KG1 (cell line): ENCODE measurements around the gene LDLRAD4.

Experiments used
- DNase-seq: peaks from one replicate; lab custom pipeline; 2025; lab: John Stamatoyannopoulos, UW

The LDLRAD4 gene

DNA sequence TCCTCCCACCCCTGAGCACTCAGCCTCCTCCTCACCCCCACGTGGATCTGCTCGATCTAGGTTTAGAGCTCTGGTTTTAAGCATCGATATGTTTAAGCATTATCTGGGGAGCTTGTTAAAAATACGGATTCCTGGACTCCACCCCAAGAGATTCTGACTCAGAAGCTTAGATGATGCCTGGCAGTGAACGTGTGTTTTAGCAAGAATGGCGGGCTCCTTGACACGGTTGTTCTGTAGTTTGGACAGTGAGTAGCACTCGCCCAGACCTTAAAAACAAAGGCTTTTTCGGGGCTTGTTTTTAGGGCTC, 47.3 kb downstream of the LDLRAD4 start:
- no peak for DNase-seq

DNA sequence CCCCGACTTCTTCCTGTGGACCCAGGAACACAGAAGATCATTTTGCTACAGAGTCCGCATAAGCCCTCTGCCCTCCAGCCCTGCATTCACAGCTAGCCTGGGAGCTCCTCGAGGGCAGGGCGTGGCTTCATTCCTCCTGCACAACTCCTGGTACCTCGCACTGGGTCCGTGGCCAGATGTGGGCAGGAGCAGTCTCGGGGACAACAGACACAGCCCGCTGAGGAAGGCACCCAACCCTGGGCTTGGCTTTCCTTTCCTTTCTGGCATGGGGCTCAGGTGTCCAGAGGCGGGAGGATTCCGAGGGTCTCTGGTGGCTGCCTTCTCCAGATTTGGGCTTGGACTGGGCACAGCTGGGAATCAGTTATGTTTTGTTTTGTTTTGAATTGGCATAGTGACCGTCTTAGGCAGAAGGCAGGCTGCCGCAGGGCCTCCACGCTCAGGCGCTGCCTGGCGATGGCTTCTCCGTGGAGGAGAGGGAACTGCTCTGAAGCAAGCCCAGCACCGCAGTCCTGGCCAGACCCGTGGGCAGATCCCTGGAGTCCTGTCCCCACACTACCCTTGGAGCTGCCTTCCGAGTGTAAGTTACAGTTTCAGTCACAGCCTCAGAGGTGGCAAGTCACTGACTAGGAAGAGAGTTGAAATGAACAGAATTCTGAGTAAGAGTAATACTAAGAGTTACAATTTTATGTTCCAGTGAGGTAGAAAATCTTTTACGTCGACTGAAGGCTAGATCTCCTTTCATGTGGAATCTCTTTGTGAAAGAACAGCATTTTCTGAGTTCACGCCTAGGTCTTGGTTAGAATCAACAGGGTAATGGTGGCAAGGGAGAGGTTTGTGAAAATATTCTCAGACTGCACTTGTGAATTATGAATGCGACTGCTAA, 47.9 kb downstream of the LDLRAD4 start:
- no peak for DNase-seq

DNA sequence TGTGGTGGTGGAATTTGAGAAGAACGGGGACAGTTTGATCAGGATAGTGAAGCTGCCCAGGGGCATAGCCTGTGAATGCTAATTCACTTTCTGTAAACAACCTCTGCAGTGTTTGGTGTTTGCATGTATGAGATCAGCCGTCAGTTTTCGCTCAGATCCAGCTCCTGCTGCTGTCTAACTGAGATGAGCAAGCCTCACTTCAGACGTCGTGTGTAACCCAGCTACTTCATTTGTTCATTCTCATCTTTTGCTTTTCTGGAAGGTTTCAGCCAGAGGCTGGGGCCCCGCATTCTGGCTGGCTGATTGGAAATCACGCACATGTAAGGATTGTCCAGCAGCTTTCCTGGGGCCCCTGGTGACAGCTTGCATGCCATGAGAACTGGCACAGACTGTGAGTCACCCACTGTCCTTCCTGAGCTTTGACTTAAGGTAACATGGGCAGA, 48.9 kb downstream of the LDLRAD4 start:
- no peak for DNase-seq

DNA sequence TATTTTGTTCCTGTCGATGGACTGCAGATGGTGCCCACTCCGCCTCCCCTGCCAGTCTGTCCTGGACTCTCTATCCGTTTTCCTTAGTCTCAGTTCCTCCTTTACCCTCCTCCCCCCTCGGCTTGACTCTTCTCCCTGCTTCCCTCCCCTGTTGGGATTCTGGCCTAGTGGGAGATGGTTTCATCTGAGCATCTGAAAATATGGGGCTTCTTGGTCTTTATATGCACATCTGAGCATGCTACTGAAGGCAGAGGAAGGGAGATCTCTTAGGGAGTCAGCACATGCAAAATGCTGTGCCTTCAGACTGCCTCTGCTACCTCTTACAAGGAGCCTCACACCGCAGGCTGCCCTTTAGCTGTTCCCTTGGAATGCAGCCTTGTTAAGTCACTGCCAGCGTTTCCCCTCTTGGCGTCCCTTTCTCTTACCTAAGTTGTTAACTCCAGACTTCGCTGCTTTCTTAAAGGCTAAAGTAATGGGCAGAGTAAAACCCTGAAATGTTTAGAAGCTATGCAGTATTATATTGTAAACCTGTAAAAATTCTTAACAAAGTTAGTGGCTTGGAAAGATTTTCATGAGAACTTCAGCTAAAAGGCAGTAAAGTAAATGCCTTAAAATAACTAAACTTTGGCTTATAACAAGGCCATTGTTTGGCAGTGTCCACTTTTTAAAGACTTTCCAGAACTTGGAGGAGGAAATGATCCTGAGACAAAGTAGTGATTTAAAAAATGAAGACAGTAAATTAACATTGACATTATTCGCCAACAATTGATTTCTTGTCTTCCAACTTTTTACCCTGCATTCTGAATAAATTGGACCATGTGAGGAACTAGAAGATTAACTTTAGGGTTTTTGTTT, 49.8 kb downstream of the LDLRAD4 start:
- DNase-seq = no peak

DNA sequence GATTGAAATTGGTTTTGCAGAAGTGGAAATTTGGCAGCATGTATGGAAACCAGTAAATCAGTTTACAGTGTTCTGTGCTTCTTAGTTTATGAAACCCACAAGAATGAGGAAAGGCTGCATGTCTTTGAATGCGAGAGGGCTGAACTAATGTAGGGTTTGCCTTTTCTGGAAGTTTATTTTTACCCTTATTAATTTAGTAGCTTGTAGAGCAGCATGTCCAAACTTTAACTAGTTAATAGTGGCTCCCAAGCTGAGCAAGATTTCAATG, 50.4 kb downstream of the LDLRAD4 start:
- no peak for DNase-seq

DNA sequence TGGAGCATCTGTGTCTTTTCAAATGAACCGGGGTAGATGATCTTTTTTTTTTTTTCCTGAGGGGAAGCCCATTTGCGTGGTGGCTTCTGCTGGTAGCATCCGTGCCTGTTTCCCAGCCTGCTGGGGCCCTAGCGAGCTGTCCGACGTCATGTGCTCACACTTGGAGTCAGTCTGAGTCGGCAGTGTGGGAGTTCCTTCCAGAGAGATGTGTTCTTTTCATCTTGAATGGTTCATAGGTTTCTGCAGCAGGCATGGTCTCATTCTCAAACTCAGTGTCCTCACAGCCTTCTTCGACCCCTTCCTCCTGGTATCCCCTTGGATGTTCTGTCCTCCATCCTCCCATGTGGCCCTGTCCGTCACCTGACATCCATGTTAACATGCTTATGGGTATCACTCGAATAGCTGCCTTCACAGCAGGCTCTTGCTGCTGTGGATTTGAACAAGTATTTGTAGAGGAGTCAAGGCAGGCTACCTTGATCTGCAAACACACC, 51.0 kb downstream of the LDLRAD4 start:
- DNase-seq = no peak

DNA sequence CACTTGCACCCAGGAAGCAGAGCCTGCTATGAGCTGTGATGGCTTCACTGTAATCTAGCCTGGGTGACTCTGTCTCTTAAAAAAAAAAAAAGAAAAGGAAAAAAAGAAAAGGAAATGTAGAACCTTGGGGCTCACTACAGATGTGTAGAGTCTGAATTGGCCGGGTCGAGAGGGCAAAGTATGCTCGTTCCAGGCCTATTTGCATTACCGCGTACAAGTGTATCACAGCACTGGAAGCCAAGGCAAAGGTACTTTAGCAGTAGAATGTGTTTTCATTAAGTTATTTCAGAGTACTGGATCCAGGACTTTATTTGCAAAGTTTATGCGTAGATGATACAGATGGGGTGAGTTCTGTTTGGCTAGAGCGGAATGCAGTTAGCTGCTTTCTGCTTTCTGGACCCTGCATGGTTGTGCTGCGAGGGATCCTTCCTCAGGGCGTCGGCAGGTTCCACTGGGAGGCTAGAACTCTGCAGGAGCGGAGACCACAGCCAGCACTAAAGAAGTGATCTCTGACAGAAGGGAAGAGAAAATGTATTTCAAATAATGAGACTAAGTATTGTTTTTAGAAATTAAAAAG, 51.8 kb downstream of the LDLRAD4 start:
- DNase-seq = no peak

DNA sequence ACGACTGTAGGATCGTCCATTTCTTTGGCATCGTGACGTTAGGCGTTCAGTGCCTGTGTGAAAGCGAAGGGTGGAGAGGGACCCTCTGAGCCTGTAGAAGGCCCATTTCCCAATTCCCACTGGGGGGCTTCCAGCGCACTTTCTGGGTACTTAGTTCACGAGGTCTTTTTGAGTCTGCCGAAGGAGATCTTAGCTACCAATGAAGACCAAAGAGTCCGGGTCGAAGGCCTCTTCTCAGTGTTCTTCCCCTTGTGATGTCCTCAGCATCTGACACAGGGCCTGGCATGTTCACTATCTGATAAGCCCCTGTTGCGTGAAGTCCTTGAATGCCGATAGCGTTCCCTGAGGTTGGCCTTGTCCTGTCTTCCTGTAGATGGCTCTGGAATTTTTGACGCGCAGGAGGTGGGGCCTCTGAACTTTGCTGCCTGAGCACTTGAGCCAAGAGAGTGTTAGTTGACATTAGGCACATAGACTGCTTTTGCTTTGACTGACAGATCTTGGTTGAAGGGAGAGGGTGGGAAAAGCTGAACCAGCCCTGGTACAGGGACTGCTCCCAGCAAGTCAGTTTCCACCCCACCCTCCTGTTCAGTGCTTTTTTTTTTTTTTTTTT, 52.8 kb downstream of the LDLRAD4 start:
- DNase-seq = no peak

DNA sequence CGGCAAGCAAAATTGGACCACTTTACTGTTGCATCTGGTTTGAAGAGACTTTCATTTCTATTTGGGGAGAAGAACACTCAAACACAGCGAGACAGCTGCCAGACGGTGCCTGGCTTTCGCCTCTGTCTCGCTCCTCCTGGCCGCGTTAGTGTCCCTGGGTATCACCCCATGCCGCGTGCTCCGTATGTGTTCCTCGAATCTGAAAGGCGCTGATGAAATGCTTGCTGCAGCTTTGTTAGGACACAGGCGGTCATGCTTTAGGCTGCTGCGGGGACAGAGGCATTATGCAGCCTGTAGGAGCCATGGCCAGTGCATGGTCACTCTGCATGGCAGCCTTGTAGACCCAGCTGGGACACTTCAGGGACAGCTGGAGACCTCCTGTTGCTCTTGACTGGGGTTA, 53.9 kb downstream of the LDLRAD4 start:
- DNase-seq = no peak

DNA sequence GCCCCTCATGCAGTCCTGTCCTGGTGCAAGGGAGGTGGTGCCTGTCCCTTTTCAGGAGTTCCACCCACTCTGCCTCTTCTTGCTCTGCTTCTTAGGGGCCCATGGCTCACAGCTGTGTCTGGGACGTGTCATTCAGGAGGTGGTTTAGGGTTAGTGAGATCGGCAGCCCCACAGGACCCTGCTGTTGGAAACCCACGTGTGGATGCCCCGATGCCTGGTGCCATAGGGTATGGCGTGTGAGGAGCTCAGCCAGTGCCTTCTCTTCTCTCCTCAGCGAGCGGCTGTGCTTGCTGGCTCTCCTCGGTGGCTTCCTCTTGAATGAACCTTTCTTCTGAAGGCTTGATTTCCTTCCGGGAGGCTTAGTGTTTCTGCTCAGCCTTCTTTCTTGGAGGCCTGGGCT, 55.2 kb downstream of the LDLRAD4 start:
- DNase-seq = no peak

DNA sequence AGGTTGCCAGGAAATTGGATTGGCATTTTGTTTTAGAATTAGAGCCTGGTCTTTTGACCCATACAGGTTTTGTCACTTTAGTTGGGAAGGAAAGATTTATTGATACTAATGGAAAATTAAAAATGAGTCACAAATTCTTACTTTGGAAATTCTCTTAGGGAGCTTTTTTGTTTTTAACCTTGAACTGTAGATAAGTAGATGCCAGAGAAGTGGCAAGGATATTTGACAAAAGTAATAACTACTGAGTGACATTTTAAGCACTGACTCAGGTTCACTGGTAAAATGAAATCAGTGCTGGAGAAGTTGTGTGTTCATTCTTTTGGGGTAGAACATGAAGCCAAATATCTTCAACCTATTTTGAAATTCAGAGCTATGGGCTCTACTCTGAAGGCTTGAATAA, 56.5 kb downstream of the LDLRAD4 start:
- no peak for DNase-seq

DNA sequence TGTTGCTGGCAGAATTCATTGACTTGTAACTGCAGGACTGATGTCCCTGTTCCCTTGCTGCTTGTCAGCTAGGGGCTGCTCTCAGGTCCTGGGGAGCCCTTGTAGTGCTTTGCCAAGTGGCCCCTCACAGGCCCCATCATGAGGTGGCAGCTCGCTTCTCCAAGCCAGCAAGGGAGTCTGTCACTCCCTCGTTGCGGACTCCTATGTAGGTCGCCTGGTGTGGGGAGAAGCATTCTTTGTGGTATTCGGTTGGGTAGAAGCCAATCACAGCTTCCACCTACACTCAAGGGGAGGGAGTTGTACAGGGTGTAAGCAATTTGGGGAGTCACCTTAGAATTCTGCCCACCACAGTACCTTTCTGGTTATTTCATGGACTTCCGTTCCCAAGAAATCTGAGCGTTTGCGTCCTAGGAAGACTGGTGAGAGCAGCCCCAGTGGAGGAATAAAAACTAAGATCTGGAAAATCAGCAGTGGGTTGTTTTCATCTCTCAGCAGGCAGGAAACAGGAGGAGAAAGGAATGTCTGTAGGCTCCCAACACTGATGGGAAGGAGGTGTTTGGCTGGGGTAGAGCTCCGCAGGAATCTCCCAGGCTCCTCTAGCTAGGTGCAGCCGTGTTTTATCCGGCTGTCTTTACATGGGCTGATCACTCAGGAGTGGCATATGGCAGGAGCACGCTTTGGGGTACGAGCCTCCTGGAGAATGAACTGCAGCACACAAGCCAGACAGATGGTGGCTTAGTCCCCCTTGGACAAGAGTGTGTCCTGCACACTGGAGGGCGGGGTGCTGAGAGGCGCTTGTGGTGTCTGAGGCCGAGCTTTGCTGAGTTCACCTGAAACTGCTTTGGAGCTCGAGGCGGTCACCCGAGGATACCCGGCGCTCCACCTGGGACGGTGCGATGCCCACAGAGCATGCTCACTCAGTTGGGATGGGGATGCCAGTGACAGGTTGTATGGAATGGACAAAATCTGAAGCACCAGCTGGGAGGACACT, 58.3 kb downstream of the LDLRAD4 start:
- DNase-seq = no peak

DNA sequence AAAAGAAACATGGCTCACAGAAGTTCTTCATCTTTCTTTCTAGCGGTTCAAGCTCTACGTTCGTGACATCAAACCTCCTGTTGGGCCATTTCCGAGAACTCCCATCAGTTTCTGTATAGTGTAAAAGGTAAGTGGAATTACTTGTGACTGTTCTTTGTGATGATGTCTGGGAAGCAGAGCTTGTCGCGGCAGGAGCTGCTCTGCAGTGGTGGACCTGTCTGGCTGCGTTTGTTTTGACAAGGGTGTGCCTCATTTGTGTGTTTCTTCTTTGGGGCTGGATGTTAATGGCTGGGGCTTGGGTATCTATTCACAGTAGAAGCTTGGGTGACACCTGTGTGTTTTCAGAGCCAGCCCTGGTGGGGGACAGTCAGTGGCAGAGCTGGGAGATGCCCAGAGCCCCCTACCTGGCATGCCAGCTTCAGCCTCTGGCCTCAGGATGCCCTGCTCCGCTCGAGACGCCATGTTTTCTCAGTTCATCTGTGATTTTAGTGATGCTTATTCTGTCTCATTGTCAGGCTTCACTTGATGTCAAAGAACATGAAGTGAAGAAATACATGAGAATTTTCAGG, 59.6 kb downstream of the LDLRAD4 start:
- DNase-seq = no peak

DNA sequence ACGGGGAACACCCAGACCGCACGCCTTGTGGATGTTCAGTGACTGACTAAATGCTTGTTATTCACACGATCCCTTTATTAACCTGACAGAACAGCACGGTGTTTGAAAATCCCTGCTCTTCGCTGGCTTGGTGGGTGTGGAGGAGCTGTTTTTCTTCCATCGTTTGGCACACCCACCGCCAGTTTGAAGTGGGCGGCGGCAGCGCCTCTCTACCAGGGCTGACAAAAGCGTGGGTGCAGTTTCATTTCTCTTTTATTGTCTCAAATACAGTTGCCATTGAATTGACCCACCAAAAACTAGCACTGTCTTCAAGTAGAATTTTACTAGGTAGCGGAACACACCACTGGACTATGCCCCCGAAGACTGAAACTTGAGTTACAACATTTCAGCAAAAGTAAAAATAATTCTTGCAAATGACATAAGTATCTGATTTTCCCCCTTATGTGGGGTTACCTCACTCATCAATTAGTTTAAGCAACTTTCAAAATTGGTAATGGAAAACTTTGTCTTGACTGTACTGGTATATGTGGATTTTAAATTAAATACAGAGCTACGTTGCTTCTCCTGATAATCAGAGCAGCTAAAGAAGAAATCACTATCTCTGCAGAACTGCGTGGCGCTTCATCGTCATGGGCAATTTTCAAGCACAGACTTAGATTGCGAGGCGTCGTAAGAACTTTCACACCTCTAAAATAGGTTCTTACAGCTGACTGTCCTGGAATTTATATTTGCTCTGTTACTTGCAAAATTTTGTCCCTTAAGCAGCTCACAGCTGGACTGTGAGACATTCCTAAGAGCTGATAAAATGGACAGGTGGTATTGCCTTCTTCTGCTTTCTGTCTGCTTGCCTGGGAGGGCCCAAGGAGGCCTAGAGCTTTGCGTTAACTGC, 60.9 kb downstream of the LDLRAD4 start:
- no peak for DNase-seq

DNA sequence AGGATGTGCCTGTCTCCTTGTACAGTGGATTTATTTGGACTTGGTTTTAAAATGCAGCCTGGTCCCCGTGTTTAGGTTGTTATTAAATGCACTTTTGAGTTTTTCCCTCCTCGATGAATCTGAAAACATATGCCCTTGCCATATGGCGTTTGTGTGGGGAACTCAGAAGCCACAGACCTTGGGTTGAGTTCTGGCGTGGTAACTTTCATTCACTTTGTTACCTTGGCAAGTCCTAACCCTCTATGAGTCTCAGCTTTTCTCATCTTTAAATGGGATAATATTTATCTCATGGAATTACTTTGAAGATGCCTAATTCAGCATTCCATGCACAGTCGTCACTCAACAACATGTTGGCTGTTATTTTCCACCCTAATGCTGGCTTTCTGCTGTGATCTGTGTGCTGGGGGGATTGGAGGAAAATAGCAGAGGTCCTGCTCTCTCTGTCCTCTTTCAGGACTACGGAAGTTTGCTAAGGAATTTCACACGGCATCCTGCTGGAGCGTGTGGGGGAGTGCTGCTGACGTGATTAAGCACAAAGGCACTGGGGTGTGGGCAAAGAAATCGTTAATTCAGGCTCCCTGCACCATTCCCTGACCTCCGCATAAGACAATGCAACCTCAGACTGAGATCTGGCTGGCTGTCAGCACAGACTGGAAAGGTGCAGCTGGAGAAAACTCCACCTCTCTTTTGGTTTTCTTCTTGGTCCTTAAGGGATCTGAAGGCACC, 61.7 kb downstream of the LDLRAD4 start:
- DNase-seq = no peak

DNA sequence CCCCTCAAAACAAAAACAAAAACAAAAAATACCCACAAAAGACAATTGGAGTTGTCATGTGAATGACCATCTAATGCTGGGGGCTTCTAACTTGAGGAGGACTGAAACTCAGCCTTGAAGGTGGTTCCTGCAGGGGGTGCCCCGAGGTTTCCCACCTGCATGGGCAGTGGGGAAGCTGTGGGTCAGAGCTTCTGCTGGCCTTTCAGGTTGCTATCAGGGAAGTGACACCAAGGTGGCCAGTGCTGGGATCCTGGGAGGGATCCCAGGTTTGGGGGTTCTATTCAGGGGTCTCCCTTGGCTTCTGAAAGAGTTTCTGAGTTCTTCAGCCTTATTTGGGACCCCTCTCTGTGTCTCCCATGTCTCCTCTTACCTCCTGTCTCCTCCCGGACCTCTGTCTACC, 62.8 kb downstream of the LDLRAD4 start:
- DNase-seq = no peak

DNA sequence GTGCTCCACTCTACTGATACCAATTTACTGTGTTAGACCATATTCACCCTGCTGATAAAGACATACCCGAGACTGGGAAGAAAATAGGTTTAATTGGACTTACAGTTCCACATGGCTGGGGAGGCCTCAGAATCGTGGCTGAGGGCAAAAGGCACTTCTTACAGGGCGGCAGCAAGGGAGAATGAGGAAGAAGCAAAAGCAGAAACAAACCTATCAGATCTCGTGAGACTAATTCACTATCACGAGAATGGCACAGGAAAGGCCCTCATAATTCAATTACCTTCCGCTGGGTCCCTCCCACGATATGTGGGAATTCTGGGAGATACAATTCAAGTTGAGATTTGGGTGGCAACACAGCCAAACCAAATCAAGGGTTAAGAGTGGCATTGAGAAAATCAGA, 65.2 kb downstream of the LDLRAD4 start:
- DNase-seq = no peak

DNA sequence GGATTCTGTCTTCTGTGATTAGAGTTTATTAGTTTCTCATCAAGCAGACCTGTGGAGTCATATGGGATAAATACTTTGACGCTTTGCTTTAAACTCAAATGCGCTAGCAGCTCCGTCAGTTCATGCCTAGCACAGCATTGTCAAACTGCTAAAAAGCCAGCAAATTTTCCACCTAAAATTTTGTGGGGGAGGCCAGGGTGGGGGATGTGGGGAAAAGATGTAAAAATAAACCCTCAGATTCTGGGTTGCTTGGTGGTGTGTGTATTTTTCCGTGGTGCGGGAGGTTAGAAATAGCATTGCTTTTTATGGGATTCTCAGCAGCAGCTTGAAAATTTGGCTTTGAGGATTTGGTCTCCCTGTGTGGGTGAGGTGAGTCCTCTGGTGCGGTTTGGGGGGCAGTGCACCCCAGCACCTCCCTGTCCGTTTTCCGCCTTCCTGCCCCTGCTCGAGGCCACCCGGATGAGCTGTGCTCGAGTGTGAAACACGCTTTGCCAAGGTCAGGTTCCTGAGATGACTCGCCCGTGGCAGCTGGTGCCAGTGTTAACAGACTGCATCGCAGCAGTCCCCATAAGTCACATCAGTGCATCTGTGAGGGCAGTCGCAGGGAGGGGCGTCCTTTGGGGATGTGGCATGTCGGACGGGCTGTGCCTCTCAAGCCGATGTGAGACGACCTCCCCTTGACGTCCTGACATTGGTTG, 65.9 kb downstream of the LDLRAD4 start:
- no peak for DNase-seq

DNA sequence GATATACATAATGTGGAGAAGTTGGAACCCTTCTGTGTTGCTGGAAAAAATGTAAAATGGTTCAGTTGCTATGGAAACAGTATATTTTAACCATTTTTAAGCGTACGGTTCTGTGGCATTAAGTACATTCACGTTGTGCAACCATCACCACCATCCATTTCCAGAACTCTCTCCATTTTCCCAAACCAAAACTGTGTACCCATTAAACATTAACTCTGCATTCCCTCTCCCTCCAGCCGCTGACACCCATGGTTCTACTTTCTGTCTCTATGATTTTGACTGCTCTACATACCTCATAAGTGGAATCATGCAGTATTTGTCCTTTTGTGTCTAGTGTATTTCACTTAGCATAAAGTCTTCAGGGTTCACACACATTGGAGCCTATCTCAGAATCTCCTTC, 67.3 kb downstream of the LDLRAD4 start:
- no peak for DNase-seq
